ENCODE results near the gene ATP5F1B. TPM values are rescaled to one million over a fixed set of nuclear protein-coding genes. Genes with fewer than 3 reads are reported as not detected.
A peak's percentile ranks its signal among the peaks of the same experiment; 100 is the strongest.

The ATP5F1B gene
- total RNA-seq, 4 donors from 2014 or later, result 442 to 1,000 (median 608) TPM

DNA sequence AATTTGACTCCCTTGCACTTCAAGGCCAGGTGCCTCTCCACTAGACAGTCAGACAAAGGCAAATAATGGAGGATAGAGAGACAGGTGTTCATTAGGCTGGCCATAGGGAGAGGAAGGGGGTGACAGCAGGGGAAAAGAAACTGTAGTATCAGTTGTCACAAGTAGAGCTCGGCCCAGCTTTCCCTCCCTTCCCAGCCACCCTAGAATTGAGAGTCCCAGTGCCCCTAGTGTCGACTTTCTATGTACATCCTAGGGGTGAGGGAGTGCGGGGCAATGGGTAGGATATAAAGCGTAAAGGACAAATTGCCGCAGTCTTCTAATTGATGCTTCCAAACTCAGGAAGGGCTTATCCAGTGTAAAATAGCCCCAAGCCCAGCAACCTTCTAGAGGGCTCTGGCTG, 54.7 kb downstream of the ATP5F1B start:
- in situ Hi-C loops (cut with MboI; ENCODE audit: low pct_ligation_motif_present in 1 of 4, low pct_unique_long_range_greater_than_20kb in 1 of 4, low sequenced_read_pairs in 3 of 4), result no loop called here
- 81% methylated on average over 5 of the region's 5 CpGs; no CpG with 5 or more reads in 1 of the 2 donors for WGBS, 2 donors (ENCODE audit: low coverage in 1 of 2)
- no peak for DNase-seq
- H3K4me3 ChIP-seq, result no peak overlapping the region
- TF ChIP-seq EP300 (IDR thresholded peaks at IDR 0.05; ENCODE audit: low read depth) (no peak), POLR2AphosphoS5 (IDR thresholded peaks at IDR 0.05) (no peak), POLR2A (IDR thresholded peaks at IDR 0.05) (no peak)
- H3K4me1 ChIP-seq, result peaks cover 0 to 8% (median 6%) of the 10 kb centered on the region in 4 donors
- H3K27ac ChIP-seq, result peak overlapping the region in 2 of 4 donors; percentile 10 to 37
- intact Hi-C loops (cut with DNase I; ENCODE audit: low total_unique reads), result no loop called here
- peaks cover 0 to 18% (median 8%) of the 10 kb centered on the region in 4 donors for H3K36me3 ChIP-seq
- H3K27me3 ChIP-seq, result no peaks in the 10 kb centered on the region
- H3K9me3 ChIP-seq, result no peaks in the 10 kb centered on the region

DNA sequence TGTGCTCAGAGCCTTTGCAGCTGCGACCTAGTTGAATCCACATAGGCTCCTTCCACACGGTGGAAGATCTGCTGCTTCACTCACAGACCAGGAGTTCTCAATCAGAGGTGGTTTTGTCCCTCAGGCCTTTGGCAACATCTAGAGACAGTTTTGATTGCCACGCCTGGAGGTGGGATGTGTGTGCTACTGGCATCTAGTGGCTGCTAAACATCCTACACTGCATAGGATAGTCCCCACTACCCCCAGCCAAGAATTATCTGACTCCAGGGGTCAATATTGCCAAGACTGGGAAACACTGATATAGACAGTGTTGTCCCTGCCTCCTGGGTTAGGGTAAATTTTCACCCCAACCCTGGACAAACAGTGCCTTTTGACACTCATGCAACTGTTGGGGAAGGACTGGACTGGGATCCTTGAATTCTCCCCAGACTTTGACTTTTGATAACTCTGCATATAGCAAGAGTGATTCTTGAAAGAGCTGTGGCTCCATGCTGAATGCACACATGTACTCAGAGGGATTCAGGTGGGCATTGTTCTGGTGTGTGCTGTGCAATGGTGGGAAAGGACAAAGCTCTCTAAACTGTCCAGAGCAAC, 55.5 kb downstream of the ATP5F1B start:
- intact Hi-C loops (cut with DNase I; ENCODE audit: low total_unique reads) (no loop called here), in situ Hi-C loops (cut with MboI; ENCODE audit: low pct_ligation_motif_present in 1 of 4, low pct_unique_long_range_greater_than_20kb in 1 of 4, low sequenced_read_pairs in 3 of 4) (no loop called here)
- WGBS, 2 donors (ENCODE audit: low coverage in 1 of 2), result 55% methylated on average over 3 of the region's 3 CpGs; no CpG with 5 or more reads in 1 of the 2 donors
- Histone ChIP-seq H3K36me3 (peaks cover 0 to 18% (median 8%) of the 10 kb centered on the region in 4 donors), H3K4me1 (peaks cover 0 to 8% (median 6%) of the 10 kb centered on the region in 4 donors), H3K9me3 (no peaks in the 10 kb centered on the region), H3K27ac (no peak overlapping the region), H3K27me3 (no peaks in the 10 kb centered on the region), H3K4me3 (no peak overlapping the region)
- DNase-seq, result no peak
- TF ChIP-seq POLR2A (IDR thresholded peaks at IDR 0.05), result no peak
- TF ChIP-seq, protein P1, sequence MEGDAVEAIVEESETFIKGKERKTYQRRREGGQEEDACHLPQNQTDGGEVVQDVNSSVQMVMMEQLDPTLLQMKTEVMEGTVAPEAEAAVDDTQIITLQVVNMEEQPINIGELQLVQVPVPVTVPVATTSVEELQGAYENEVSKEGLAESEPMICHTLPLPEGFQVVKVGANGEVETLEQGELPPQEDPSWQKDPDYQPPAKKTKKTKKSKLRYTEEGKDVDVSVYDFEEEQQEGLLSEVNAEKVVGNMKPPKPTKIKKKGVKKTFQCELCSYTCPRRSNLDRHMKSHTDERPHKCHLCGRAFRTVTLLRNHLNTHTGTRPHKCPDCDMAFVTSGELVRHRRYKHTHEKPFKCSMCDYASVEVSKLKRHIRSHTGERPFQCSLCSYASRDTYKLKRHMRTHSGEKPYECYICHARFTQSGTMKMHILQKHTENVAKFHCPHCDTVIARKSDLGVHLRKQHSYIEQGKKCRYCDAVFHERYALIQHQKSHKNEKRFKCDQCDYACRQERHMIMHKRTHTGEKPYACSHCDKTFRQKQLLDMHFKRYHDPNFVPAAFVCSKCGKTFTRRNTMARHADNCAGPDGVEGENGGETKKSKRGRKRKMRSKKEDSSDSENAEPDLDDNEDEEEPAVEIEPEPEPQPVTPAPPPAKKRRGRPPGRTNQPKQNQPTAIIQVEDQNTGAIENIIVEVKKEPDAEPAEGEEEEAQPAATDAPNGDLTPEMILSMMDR (IDR thresholded peaks at IDR 0.05), result peak in 3 of 5 experiments; percentile 7 to 29 (median 21)
- TF ChIP-seq POLR2AphosphoS5 (IDR thresholded peaks at IDR 0.05), result no peak
- TF ChIP-seq EP300 (IDR thresholded peaks at IDR 0.05; ENCODE audit: low read depth), result no peak

DNA sequence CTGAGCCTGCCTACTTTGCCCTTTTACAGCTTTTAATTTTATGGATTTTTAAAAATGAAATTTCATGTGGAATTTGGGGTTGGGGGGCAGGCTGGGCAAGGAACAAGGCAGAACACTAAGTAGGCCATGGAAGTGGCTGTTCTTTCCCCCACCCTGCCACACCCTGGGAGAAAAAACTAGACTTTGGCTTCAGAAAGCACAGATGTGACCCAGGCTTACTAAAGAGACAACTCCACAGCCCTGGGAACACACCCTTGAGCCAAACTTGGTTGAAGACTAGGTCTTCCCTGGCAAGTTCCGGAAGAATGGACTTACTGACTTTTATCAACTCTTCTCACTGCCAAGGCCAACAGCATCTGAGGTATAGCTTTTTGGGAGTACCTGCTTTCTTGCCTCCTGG, 56.0 kb downstream of the ATP5F1B start:
- H3K27me3 ChIP-seq, result no peaks in the 10 kb centered on the region
- H3K4me1 ChIP-seq, result peaks cover 0 to 8% (median 6%) of the 10 kb centered on the region in 4 donors
- in situ Hi-C loops (cut with MboI; ENCODE audit: low pct_ligation_motif_present in 1 of 4, low pct_unique_long_range_greater_than_20kb in 1 of 4, low sequenced_read_pairs in 3 of 4), result no loop called here
- TF ChIP-seq, protein P1 (IDR thresholded peaks at IDR 0.05), result no peak
- no peak for TF ChIP-seq POLR2AphosphoS5 (IDR thresholded peaks at IDR 0.05)
- no peak for TF ChIP-seq EP300 (IDR thresholded peaks at IDR 0.05; ENCODE audit: low read depth)
- no peak for TF ChIP-seq POLR2A (IDR thresholded peaks at IDR 0.05)
- no peaks in the 10 kb centered on the region for H3K9me3 ChIP-seq
- no peak for DNase-seq
- 73% methylated on average over 1 of the region's 1 CpG; no CpG with 5 or more reads in 1 of the 2 donors for WGBS, 2 donors (ENCODE audit: low coverage in 1 of 2)
- no peak overlapping the region for H3K4me3 ChIP-seq
- intact Hi-C loops (cut with DNase I; ENCODE audit: low total_unique reads), result no loop called here
- H3K36me3 ChIP-seq, result peaks cover 0 to 18% (median 8%) of the 10 kb centered on the region in 4 donors
- H3K27ac ChIP-seq, result no peak overlapping the region

Small RNAs within 50 kb of the gene (small RNA-seq; reads per million reads assigned to genes)
- gene RN7SL809P (0 reads per million in 4 donors), gene RNU6-343P (0 reads per million in 4 donors), gene SNORD59A (4,172 to 47,405 (median 16,550) reads per million in 4 donors)

Other genes starting within 250 kb of the ATP5F1B start
- 1 to 10 TPM in 3 of 4 donors, under 1 TPM in 1; 0.75 to 7.8 (median 3.9) TPM for gene TIMELESS, start 196.6 kb downstream of the ATP5F1B start, total RNA-seq
- not detected for gene MIP, start 191.3 kb downstream of the ATP5F1B start, total RNA-seq
- 10 to 100 TPM in 1 of 4 donors, 1 to 10 TPM in 3; 3.0 to 11.5 (median 3.9) TPM for gene SPRYD4, start 177.4 kb downstream of the ATP5F1B start, total RNA-seq
- under 1 TPM in 2 of 4 donors, not detected in 2; 0.41 to 0.95 TPM for gene GLS2, start 157.8 kb downstream of the ATP5F1B start, total RNA-seq
- 10 to 100 TPM; 17.3 to 55.1 (median 25.2) TPM for gene RBMS2, start 124.2 kb downstream of the ATP5F1B start, total RNA-seq
- gene BAZ2A, start 15.7 kb downstream of the ATP5F1B start, total RNA-seq, result 100 to 1,000 TPM; 108 to 261 (median 124) TPM
- gene PTGES3, start 42.3 kb upstream of the ATP5F1B start, total RNA-seq, result 100 to 1,000 TPM in 2 of 4 donors, 10 to 100 TPM in 2; 40.4 to 168 (median 102) TPM
- gene NACA, start 79.3 kb upstream of the ATP5F1B start, total RNA-seq, result 1,000 to 10,000 TPM in 1 of 4 donors, 100 to 1,000 TPM in 3; 187 to 1,049 (median 756) TPM
- gene PRIM1, start 106.3 kb upstream of the ATP5F1B start, total RNA-seq, result 10 to 100 TPM in 1 of 4 donors, 1 to 10 TPM in 2, not detected in 1; 1.4 to 10.6 (median 5.6) TPM
- gene HSD17B6, start 117.3 kb upstream of the ATP5F1B start, total RNA-seq, result 1 to 10 TPM in 3 of 4 donors, not detected in 1; 1.8 to 6.5 (median 5.3) TPM

Data from transverse colon (tissue), 4 donors.